ENCODE results near the gene MRPL36.

DNA sequence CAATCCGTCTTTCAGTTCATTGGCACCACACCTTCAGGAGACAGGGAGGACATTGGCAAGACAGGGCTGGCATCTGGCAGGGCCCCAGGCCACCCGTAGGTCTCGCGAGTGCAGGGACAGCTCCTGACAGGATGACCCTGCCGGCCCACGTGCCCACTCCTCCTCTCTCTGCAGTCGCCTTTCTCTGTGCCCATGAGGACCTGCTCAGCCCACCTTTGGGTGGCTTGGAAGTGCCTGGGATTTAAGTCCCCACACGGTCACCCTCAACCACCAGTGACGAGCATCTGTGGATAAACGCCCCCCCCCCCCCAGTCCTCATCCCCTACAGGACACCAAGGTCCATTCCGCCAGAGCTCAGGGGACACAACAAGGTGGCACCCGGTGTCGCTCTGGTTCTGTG lies 4.1 kb downstream of the MRPL36 start:
- no peak for TF ChIP-seq POLR2A (IDR thresholded peaks at IDR 0.05; ENCODE audit: low read length)
- no peak for TF ChIP-seq GATA1 (IDR thresholded peaks at IDR 0.05; ENCODE audit: low read depth, low read length)

Data from erythroblast (primary cell).